ENCODE results near the gene COL6A2. TPM values are rescaled to one million over a fixed set of nuclear protein-coding genes. Genes with fewer than 3 reads are reported as not detected.

Gene COL6A2
- total RNA-seq, 2 donors from 2014 or later: 259 to 377 TPM

DNA sequence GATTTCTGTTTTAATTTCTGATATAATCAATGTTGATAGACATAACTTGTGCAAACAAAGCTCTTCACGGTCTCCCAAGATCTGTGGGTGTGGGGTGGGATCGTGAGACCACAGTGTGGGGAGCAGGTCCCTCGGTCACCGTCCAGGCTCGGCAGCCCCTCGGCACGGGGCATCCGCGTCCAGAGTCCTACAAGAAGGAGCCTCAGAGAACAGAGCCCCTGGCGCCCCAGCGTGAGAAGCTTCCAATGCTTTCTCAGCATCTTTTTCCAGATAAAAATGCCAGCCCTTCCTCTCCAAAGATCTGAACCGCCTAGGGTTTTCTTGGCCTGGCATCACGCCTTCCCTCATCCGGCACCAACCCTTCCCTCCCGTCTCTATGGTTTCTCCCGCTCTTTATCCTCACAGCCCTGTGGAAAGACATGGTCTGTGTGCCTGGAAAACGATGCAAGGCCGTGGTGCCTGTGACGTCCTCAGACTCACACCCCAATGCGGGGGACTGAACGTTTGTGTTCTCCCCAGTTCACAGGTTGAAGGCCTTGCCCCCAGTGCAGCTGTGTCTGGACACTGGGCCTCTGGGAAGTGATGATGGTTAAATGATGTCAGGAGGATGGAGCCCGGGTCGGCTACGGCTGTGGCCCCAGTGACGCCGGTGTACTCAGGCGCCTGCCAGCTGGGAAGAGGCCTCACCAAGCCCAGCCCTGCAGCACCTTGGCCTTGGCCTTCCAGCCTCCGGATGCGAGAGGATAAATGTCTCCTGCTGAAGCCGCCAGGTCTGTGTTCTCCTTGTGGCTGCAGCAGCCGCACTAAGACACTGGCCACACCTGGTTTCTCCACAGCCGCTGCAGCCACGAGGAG, 45.9 kb upstream of the COL6A2 start:
- WGBS, 2 experiments (ENCODE audit: insufficient coverage in 1 of 2, insufficient read length in 1 of 2): 92 to 93% methylated on average over 27 to 33 of the region's 33 CpGs
- no peak overlapping the region for H3K27ac ChIP-seq (ENCODE audit: low read depth, low read length)
- H3K9me3 Mint-ChIP-seq: peaks cover 2% of the 10 kb centered on the region
- H3K27me3 Mint-ChIP-seq (ENCODE audit: insufficient read depth): peaks cover 2% of the 10 kb centered on the region
- H3K4me1 ChIP-seq (ENCODE audit: control insufficient read depth, insufficient read depth, low read length): peaks cover 9% of the 10 kb centered on the region
- H3K27ac Mint-ChIP-seq: no peak overlapping the region
- no peak overlapping the region for H3K4me3 ChIP-seq (ENCODE audit: low read length)
- H3K4me1 Mint-ChIP-seq: peaks cover 3% of the 10 kb centered on the region
- no peaks in the 10 kb centered on the region for H3K36me3 Mint-ChIP-seq (ENCODE audit: low read depth)
- H3K9me3 ChIP-seq (ENCODE audit: control insufficient read depth, low read length): no peaks in the 10 kb centered on the region
- no peaks in the 10 kb centered on the region for H3K27me3 ChIP-seq (ENCODE audit: control insufficient read depth, insufficient read depth, low read length, poor library complexity, severe bottlenecking)
- no peak for DNase-seq
- TF ChIP-seq, protein P1, sequence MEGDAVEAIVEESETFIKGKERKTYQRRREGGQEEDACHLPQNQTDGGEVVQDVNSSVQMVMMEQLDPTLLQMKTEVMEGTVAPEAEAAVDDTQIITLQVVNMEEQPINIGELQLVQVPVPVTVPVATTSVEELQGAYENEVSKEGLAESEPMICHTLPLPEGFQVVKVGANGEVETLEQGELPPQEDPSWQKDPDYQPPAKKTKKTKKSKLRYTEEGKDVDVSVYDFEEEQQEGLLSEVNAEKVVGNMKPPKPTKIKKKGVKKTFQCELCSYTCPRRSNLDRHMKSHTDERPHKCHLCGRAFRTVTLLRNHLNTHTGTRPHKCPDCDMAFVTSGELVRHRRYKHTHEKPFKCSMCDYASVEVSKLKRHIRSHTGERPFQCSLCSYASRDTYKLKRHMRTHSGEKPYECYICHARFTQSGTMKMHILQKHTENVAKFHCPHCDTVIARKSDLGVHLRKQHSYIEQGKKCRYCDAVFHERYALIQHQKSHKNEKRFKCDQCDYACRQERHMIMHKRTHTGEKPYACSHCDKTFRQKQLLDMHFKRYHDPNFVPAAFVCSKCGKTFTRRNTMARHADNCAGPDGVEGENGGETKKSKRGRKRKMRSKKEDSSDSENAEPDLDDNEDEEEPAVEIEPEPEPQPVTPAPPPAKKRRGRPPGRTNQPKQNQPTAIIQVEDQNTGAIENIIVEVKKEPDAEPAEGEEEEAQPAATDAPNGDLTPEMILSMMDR (conservative IDR thresholded peaks at IDR 0.05): no peak
- H3K36me3 ChIP-seq (ENCODE audit: control insufficient read depth, insufficient read depth, low read length): no peaks in the 10 kb centered on the region
- no peak overlapping the region for H3K9ac ChIP-seq (ENCODE audit: extremely low read depth, low read length, poor library complexity, severe bottlenecking)
- no peak overlapping the region for H3K4me3 Mint-ChIP-seq

DNA sequence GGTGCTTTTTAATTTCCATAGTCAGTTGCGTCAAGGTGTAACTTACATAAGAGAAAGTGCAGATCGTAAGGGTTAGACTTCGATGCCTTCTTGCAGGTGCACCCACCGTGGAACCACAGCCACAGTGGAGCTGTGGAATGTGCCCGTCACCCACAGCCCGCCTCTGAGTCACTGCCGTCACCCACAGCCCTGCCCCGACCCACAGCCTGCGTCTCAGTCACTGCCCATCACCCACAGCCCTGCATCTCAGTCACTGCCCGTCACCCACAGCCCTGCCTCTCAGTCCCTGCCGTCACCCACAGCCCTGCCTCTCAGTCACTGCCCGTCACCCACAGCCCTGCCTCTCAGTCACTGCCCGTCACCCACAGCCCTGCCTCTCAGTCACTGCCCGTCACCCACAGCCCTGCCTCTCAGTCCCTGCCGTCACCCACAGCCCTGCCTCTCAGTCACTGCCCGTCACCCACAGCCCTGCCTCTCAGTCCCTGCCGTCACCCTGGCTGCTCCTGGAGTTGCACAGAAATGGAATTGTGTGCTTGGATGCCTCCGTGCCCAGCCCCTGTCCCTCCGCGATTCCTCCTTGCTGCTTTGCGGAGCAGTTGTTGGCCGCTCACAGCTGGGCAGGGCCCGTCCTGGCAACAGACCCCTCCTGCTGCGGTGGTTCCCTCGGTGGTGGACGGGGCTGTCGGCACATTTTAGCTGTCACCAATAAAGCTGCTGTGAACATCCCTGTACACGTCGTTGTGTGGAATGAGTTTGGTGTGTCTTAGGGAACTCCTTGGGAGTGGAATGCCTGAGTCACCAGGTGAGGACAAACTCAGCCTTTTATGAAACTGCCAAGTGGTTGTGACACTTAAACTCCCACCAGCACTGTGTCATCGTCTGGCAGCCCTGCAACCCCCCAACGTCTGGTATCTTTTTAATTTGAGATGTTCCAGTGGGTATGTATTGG, 44.9 kb upstream of the COL6A2 start:
- Histone ChIP-seq H3K9ac (ENCODE audit: extremely low read depth, low read length, poor library complexity, severe bottlenecking) (no peak overlapping the region), H3K4me1 (ENCODE audit: control insufficient read depth, insufficient read depth, low read length) (peaks cover 9% of the 10 kb centered on the region), H3K36me3 (ENCODE audit: control insufficient read depth, insufficient read depth, low read length) (no peaks in the 10 kb centered on the region), H3K27ac (ENCODE audit: low read depth, low read length) (no peak overlapping the region), H3K4me3 (ENCODE audit: low read length) (no peak overlapping the region), H3K27me3 (ENCODE audit: control insufficient read depth, insufficient read depth, low read length, poor library complexity, severe bottlenecking) (no peaks in the 10 kb centered on the region), H3K9me3 (ENCODE audit: control insufficient read depth, low read length) (no peaks in the 10 kb centered on the region)
- DNase-seq: no peak
- TF ChIP-seq, protein P1 (conservative IDR thresholded peaks at IDR 0.05): no peak
- WGBS, 2 experiments (ENCODE audit: insufficient coverage in 1 of 2, insufficient read length in 1 of 2): 91% methylated on average over 14 to 30 of the region's 31 CpGs
- Mint-ChIP-seq H3K4me1 (peaks cover 3% of the 10 kb centered on the region), H3K27ac (no peak overlapping the region), H3K4me3 (no peak overlapping the region), H3K27me3 (ENCODE audit: insufficient read depth) (peaks cover 2% of the 10 kb centered on the region), H3K9me3 (peaks cover 2% of the 10 kb centered on the region), H3K36me3 (ENCODE audit: low read depth) (no peaks in the 10 kb centered on the region)

DNA sequence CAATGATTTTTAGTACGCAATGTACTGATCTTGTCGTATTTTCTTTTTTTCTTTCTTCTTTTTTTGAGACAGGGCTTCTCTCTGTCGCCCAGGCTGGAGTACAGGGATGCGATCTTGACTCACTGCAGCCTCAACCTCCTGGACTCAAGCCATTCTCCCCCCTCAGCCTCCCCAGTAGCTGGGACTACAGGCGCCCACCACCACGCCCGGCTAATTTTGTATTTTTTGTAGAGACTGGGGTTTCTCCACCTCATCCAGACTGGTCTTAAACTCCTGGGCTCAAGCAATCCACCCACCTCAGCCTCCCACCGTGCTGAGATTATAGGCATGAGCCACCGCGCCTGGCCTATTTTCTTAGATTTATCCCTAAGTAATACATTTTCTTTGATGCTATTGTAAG, 43.9 kb upstream of the COL6A2 start:
- no peak for DNase-seq
- H3K36me3 ChIP-seq (ENCODE audit: control insufficient read depth, insufficient read depth, low read length): no peaks in the 10 kb centered on the region
- Mint-ChIP-seq H3K27ac (no peak overlapping the region), H3K36me3 (ENCODE audit: low read depth) (no peaks in the 10 kb centered on the region), H3K9me3 (peaks cover 12% of the 10 kb centered on the region), H3K27me3 (ENCODE audit: insufficient read depth) (peaks cover 2% of the 10 kb centered on the region), H3K4me3 (no peak overlapping the region), H3K4me1 (peaks cover 3% of the 10 kb centered on the region)
- H3K9me3 ChIP-seq (ENCODE audit: control insufficient read depth, low read length): no peaks in the 10 kb centered on the region
- no peak overlapping the region for H3K27ac ChIP-seq (ENCODE audit: low read depth, low read length)
- H3K27me3 ChIP-seq (ENCODE audit: control insufficient read depth, insufficient read depth, low read length, poor library complexity, severe bottlenecking): no peaks in the 10 kb centered on the region
- H3K4me1 ChIP-seq (ENCODE audit: control insufficient read depth, insufficient read depth, low read length): peaks cover 9% of the 10 kb centered on the region
- H3K4me3 ChIP-seq (ENCODE audit: low read length): no peak overlapping the region
- WGBS, 2 experiments (ENCODE audit: insufficient coverage in 1 of 2, insufficient read length in 1 of 2): 91 to 100% methylated on average over 5 to 9 of the region's 10 CpGs
- H3K9ac ChIP-seq (ENCODE audit: extremely low read depth, low read length, poor library complexity, severe bottlenecking): no peak overlapping the region
- TF ChIP-seq, protein P1 (conservative IDR thresholded peaks at IDR 0.05): no peak
